ENCODE results near the gene COL20A1. TPM values are rescaled to one million over a fixed set of nuclear protein-coding genes. Genes with fewer than 3 reads are reported as not detected.
A peak's percentile ranks its signal among the peaks of the same experiment; 100 is the strongest.

The COL20A1 gene
- total and polyA plus RNA-seq, 7 donors = 0.07 TPM; not detected in 6

- Histone ChIP-seq H3K4me3 (no peak overlapping the region), H3K4me1 (peaks cover 0 to 11% (median 8%) of the 10 kb centered on the region in 4 donors), H3K27me3 (peaks cover 27 to 83% (median 56%) of the 10 kb centered on the region in 3 donors), H3K27ac (no peak overlapping the region), H3K36me3 (no peaks in the 10 kb centered on the region), H3K9me3 (no peaks in the 10 kb centered on the region)
- intact Hi-C loops (cut with DNase I) = no loop called here
- DNase-seq = no peak
- 62 to 79% methylated on average over 26 of the region's 26 CpGs for WGBS, 2 donors
- TF ChIP-seq EP300 (IDR thresholded peaks at IDR 0.05) (no peak), POLR2AphosphoS5 (IDR thresholded peaks at IDR 0.05) (no peak), POLR2A (IDR thresholded peaks at IDR 0.05) (no peak)
- TF ChIP-seq, protein P1, sequence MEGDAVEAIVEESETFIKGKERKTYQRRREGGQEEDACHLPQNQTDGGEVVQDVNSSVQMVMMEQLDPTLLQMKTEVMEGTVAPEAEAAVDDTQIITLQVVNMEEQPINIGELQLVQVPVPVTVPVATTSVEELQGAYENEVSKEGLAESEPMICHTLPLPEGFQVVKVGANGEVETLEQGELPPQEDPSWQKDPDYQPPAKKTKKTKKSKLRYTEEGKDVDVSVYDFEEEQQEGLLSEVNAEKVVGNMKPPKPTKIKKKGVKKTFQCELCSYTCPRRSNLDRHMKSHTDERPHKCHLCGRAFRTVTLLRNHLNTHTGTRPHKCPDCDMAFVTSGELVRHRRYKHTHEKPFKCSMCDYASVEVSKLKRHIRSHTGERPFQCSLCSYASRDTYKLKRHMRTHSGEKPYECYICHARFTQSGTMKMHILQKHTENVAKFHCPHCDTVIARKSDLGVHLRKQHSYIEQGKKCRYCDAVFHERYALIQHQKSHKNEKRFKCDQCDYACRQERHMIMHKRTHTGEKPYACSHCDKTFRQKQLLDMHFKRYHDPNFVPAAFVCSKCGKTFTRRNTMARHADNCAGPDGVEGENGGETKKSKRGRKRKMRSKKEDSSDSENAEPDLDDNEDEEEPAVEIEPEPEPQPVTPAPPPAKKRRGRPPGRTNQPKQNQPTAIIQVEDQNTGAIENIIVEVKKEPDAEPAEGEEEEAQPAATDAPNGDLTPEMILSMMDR (IDR thresholded peaks at IDR 0.05) = no peak
Observed at GRCh38 chr20:63357921-63358905, 65.2 kb downstream of the COL20A1 start.

- no peaks in the 10 kb centered on the region for H3K9me3 ChIP-seq
- TF ChIP-seq, protein P1 (IDR thresholded peaks at IDR 0.05) = no peak
- TF ChIP-seq POLR2A (IDR thresholded peaks at IDR 0.05) (no peak), EP300 (IDR thresholded peaks at IDR 0.05) (no peak), POLR2AphosphoS5 (IDR thresholded peaks at IDR 0.05) (no peak)
- peaks cover 27 to 91% (median 67%) of the 10 kb centered on the region in 3 donors for H3K27me3 ChIP-seq
- H3K36me3 ChIP-seq = no peaks in the 10 kb centered on the region
- intact Hi-C loops (cut with DNase I) = no loop called here
- DNase-seq = no peak
- H3K27ac ChIP-seq = no peak overlapping the region
- no peak overlapping the region for H3K4me3 ChIP-seq
- peaks cover 0 to 11% (median 8%) of the 10 kb centered on the region in 4 donors for H3K4me1 ChIP-seq
- WGBS, 2 donors = 62 to 78% methylated on average over 42 of the region's 42 CpGs
Observed at GRCh38 chr20:63359164-63359934, 66.4 kb downstream of the COL20A1 start.

DNA sequence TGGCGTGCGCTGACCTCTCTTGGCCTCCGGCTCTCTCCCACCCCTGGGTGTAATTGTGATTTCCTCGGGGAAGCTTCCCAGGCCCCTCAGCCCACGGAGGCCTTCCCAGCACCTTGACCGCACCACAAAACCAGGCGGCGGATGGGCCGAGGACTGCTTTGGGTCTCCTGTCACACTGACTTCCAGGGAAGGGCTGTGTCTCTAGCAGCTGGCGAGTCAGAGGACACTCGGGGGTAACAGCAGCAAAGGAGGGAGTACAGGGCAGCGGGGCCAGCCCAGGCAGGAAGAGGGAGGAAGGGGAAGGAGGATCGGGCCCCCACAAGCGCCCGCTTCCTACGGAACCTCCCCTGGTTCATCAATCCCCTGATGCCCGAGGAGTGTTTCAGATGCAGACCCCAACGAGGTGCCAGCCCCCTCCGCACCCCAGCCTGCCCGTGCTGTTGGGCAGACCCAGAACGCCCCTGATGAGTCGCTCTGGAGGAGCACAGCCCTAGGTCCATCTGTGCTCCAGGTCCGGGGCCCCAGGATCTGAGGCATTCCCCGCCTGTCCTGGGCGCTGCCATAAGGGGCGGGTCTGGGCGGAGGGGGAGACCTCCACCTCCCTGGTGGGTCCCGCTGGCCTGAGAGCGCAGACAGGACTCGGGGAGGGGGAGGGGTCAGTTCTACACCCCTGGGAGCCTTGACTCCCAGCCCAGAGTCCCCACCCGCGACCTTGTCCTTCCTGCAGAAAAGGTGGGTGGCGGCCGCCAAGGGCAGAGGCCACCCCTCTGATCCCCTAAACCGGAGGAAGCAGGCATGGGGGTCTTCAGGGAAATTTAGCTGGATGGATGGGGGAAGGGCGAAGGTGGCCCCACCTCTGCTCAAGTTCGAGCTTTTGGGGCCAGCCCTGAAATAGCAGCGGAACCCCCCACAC, 67.2 kb downstream of the COL20A1 start:
- Histone ChIP-seq H3K4me3 (no peak overlapping the region), H3K27me3 (peaks cover 27 to 92% (median 65%) of the 10 kb centered on the region in 3 donors), H3K4me1 (peaks cover 0 to 11% (median 8%) of the 10 kb centered on the region in 4 donors), H3K9me3 (no peaks in the 10 kb centered on the region), H3K36me3 (no peaks in the 10 kb centered on the region), H3K27ac (no peak overlapping the region)
- no peak for DNase-seq
- no peak for TF ChIP-seq EP300 (IDR thresholded peaks at IDR 0.05)
- no peak for TF ChIP-seq POLR2A (IDR thresholded peaks at IDR 0.05)
- TF ChIP-seq POLR2AphosphoS5 (IDR thresholded peaks at IDR 0.05) = no peak
- TF ChIP-seq, protein P1 (IDR thresholded peaks at IDR 0.05) = no peak
- intact Hi-C loops (cut with DNase I) = no loop called here
- 22 to 30% methylated on average over 38 of the region's 38 CpGs for WGBS, 2 donors

GRCh38 chr20:63360850-63361518, 68.0 kb downstream of the COL20A1 start, which contains the start of gene CHRNA4:
Gene CHRNA4 (minus strand): TSS chr20:63361349. CDS start chr20:63361165, 184 bp downstream.
- no peaks in the 10 kb centered on the region for H3K36me3 ChIP-seq
- intact Hi-C loops (cut with DNase I) = no loop called here
- WGBS, 2 donors = 6% methylated on average over 79 of the region's 79 CpGs
- peaks cover 27 to 86% (median 61%) of the 10 kb centered on the region in 3 donors for H3K27me3 ChIP-seq
- no peak within 1 kb of the TSS for H3K27ac ChIP-seq
- H3K4me1 ChIP-seq = peaks cover 0 to 11% (median 8%) of the 10 kb centered on the region in 4 donors
- TF ChIP-seq, protein P1 (IDR thresholded peaks at IDR 0.05) = no peak
- TF ChIP-seq EP300 (IDR thresholded peaks at IDR 0.05) (no peak), POLR2AphosphoS5 (IDR thresholded peaks at IDR 0.05) (no peak), POLR2A (IDR thresholded peaks at IDR 0.05) (no peak)
- DNase-seq = no peak
- H3K9me3 ChIP-seq = no peaks in the 10 kb centered on the region
- peak within 1 kb of the TSS in 1 of 4 donors; percentile 4 for H3K4me3 ChIP-seq

All from sigmoid colon (tissue), 7 donors.